PC-9 (cell line): ENCODE measurements around the gene BBS9. TPM values are rescaled to one million over a fixed set of nuclear protein-coding genes. Genes with fewer than 3 reads are reported as not detected.

Experiments used
- BruUV-seq: library from RNA; stranded (reverse); fragments of 400-500 nt; replicated peaks from 2 replicates; lab custom pipeline; 2021; lab: Mats Ljungman, UMichigan
- CTCF ChIA-PET: fragments of 300-600 bp; sonication (Branson Sonifier 250); formaldehyde crosslinking; loops from one replicate; lab custom pipeline; 2022; ENCODE audit warnings: antibody characterized with exemption; lab: Charles Lee
- POLR2A ChIA-PET: fragments of 300-600 bp; sonication (Branson Sonifier 250); formaldehyde crosslinking; loops from one replicate; lab custom pipeline; 2022; ENCODE audit warnings: antibody characterized with exemption; ENCODE audit not compliant: unreplicated experiment; lab: Charles Lee
- DNase-seq, 2 experiments: peaks; one replicate each; pipeline versions ENCODE4 v3.0.0 to v3.0.0-alpha.2; 2015 to 2022; ENCODE audit warnings: mixed read lengths in 1 of 2
- H2AFZ ChIP-seq: fragments of 200-600 bp; sonication (generic); 2 replicates; pipeline ENCODE4 v1.8.1; 2017; ENCODE audit warnings: antibody characterized with exemption
- H3F3A ChIP-seq: fragments of 200-600 bp; sonication (generic); 2 replicates; pipeline ENCODE4 v1.8.1; 2017; ENCODE audit warnings: antibody characterized with exemption, mild to moderate bottlenecking, low read depth; ENCODE audit not compliant: insufficient read depth
- H3K27ac ChIP-seq: fragments of 200-600 bp; sonication (generic); 2 replicates; pipeline ENCODE4 v1.6.1; 2016; ENCODE audit warnings: mixed run types
- H3K27me3 ChIP-seq: fragments of 200-600 bp; sonication (generic); 2 replicates; pipeline ENCODE4 v1.6.1; 2016; ENCODE audit warnings: low read depth, mixed run types; ENCODE audit not compliant: insufficient read depth
- H3K36me3 ChIP-seq: fragments of 200-600 bp; sonication (generic); 2 replicates; pipeline ENCODE4 v1.6.1; 2016; ENCODE audit warnings: low read depth, mixed run types
- H3K4me1 ChIP-seq: fragments of 200-600 bp; sonication (generic); replicated peaks from 2 replicates; pipeline ENCODE4 v1.6.1; 2016; ENCODE audit warnings: mixed run types; ENCODE audit not compliant: insufficient read depth
- H3K4me2 ChIP-seq: fragments of 200-600 bp; sonication (generic); 2 replicates; pipeline ENCODE4 v1.6.1; 2017; ENCODE audit warnings: mixed run types
- H3K4me3 ChIP-seq: fragments of 200-600 bp; sonication (generic); 2 replicates; pipeline ENCODE4 v1.6.1; 2016; ENCODE audit warnings: mixed run types
- H3K79me2 ChIP-seq: fragments of 200-600 bp; sonication (generic); 2 replicates; pipeline ENCODE4 v1.6.1; 2017; ENCODE audit warnings: low read depth, mixed run types
- H3K9me2 ChIP-seq: fragments of 200-600 bp; sonication (generic); 2 replicates; pipeline ENCODE4 v1.8.1; 2017; ENCODE audit warnings: mild to moderate bottlenecking; ENCODE audit not compliant: insufficient read depth
- H3K9me3 ChIP-seq: fragments of 200-600 bp; sonication (generic); 2 replicates; pipeline ENCODE4 v1.8.1; 2016; ENCODE audit warnings: low read depth; ENCODE audit not compliant: insufficient read depth
- H4K20me1 ChIP-seq: fragments of 200-600 bp; sonication (generic); 2 replicates; pipeline ENCODE4 v1.8.1; 2017; ENCODE audit not compliant: insufficient read depth
- EZH2 ChIP-seq: fragments of 200-600 bp; sonication (generic); IDR thresholded peaks from 2 replicates; pipeline ENCODE4 v1.8.0; 2017; ENCODE audit warnings: antibody characterized with exemption, low read depth
- intact Hi-C: fragments of 100-400 bp; cut with micrococcal nuclease; formaldehyde crosslinking; loops from one replicate; pipeline ENCODE4 v1.10.0; 2022; ENCODE audit not compliant: unreplicated experiment
- total RNA-seq: library from RNA; stranded (reverse); gene quantifications from 2 replicates; pipeline ENCODE4 v1.2.3, GENCODE V29; 2021
- TF ChIP-seq, protein P1 (sequence below): fragments of 200-600 bp; sonication (generic); conservative IDR thresholded peaks from 2 replicates; pipeline ENCODE4 v1.6.1; 2017; ENCODE audit warnings: mixed run types, antibody characterized with exemption, mild to moderate bottlenecking, moderate library complexity

The BBS9 gene
- total RNA-seq, 1 experiment from 2014 or later: 12.4 TPM

DNA sequence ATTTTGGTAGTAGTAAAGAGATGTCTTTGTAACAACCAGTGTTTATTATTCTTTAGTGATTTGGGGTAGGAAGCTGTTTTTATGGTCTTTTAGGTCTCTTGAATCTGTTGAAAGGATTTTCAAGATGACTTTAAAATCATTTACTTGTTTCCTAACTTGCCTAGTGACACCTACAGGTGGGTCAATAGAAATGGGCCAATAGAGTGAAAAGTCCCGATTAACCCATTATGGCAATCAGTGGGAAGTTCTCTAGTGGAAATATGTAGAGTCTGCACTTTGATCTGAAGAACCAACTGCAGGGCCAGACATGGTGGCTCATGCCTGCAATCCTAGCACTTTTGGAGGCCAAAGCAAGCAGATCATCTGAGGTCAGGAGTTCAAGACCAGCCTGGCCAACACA is 401.3 kb downstream of the BBS9 start:
- Histone ChIP-seq H3K27me3 (no peaks in the 10 kb centered on the region), H4K20me1 (no peaks in the 10 kb centered on the region), H3K9me3 (no peaks in the 10 kb centered on the region), H3K27ac (no peak overlapping the region), H3K36me3 (no peaks in the 10 kb centered on the region), H2AFZ (no peak overlapping the region), H3K4me2 (no peak overlapping the region), H3K4me1 (no peaks in the 10 kb centered on the region), H3F3A (no peaks in the 10 kb centered on the region), H3K4me3 (no peak overlapping the region), H3K9me2 (no peaks in the 10 kb centered on the region; the same call in 1 of the 2 replicates), H3K79me2 (no peaks in the 10 kb centered on the region)
- DNase-seq: no peak
- TF ChIP-seq EZH2: no peak
- TF ChIP-seq, protein P1, sequence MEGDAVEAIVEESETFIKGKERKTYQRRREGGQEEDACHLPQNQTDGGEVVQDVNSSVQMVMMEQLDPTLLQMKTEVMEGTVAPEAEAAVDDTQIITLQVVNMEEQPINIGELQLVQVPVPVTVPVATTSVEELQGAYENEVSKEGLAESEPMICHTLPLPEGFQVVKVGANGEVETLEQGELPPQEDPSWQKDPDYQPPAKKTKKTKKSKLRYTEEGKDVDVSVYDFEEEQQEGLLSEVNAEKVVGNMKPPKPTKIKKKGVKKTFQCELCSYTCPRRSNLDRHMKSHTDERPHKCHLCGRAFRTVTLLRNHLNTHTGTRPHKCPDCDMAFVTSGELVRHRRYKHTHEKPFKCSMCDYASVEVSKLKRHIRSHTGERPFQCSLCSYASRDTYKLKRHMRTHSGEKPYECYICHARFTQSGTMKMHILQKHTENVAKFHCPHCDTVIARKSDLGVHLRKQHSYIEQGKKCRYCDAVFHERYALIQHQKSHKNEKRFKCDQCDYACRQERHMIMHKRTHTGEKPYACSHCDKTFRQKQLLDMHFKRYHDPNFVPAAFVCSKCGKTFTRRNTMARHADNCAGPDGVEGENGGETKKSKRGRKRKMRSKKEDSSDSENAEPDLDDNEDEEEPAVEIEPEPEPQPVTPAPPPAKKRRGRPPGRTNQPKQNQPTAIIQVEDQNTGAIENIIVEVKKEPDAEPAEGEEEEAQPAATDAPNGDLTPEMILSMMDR: no peak
- ChIA-PET POLR2A (no interaction called here), CTCF (no interaction called here)
- no TSS peak for BruUV-seq
- intact Hi-C loops: no loop called here

- ChIA-PET POLR2A (no interaction called here), CTCF (no interaction called here)
- no TSS peak for BruUV-seq
- H3K9me3 ChIP-seq: no peaks in the 10 kb centered on the region
- H3K27ac ChIP-seq: no peak overlapping the region
- no peak overlapping the region for H3K4me2 ChIP-seq
- no peaks in the 10 kb centered on the region for H3K27me3 ChIP-seq
- H2AFZ ChIP-seq: no peak overlapping the region
- no peaks in the 10 kb centered on the region for H3F3A ChIP-seq
- no peaks in the 10 kb centered on the region for H3K4me1 ChIP-seq
- H3K4me3 ChIP-seq: no peak overlapping the region
- intact Hi-C loops: no loop called here
- no peak for DNase-seq
- no peaks in the 10 kb centered on the region for H3K79me2 ChIP-seq
- H3K36me3 ChIP-seq: no peaks in the 10 kb centered on the region
- no peaks in the 10 kb centered on the region; the same call in 1 of the 2 replicates for H3K9me2 ChIP-seq
- H4K20me1 ChIP-seq: no peaks in the 10 kb centered on the region
- TF ChIP-seq, protein P1: no peak
- TF ChIP-seq EZH2: no peak
These were observed 402.5 kb downstream of the BBS9 start for GRCh38 chr7:33531888-33532287.

- Histone ChIP-seq H3K79me2 (no peaks in the 10 kb centered on the region), H3K27me3 (no peaks in the 10 kb centered on the region), H3F3A (no peaks in the 10 kb centered on the region), H3K4me2 (no peak overlapping the region), H3K9me2 (no peaks in the 10 kb centered on the region; the same call in 1 of the 2 replicates), H3K9me3 (no peaks in the 10 kb centered on the region; the same call in 1 of the 2 replicates), H3K4me3 (no peak overlapping the region), H2AFZ (no peak overlapping the region), H3K4me1 (no peaks in the 10 kb centered on the region), H3K27ac (no peak overlapping the region), H4K20me1 (no peaks in the 10 kb centered on the region), H3K36me3 (no peaks in the 10 kb centered on the region)
- TF ChIP-seq, protein P1: no peak
- no peak for TF ChIP-seq EZH2
- POLR2A ChIA-PET: no interaction called here
- CTCF ChIA-PET: no interaction called here
- BruUV-seq: no TSS peak
- intact Hi-C loops: no loop called here
- DNase-seq: no peak
These were observed 405.5 kb downstream of the BBS9 start for GRCh38 chr7:33534833-33535232.
